Activated T-helper 1 cell treated with anti-CD3 and anti-CD28 coated beads, Interleukin-2, amount 50 U/mL, for 16 hours (primary cell): ENCODE measurements around the gene TECPR1.

Source experiments
- DNase-seq, 2 donors: peaks; one replicate each; pipeline ENCODE4 v3.0.0-alpha.2; 2020; ENCODE audit warnings: low read depth in 1 of 2, low spot score in 1 of 2

The TECPR1 gene

GRCh38 chr7:98251601-98252424, at the start of gene TECPR1:
TECPR1 (minus strand) TSS chr7:98252232; CDS start chr7:98246146, 6,086 bp downstream.
- peak; percentile 62 to 85 for DNase-seq

GRCh38 chr7:98300595-98301372, 48.8 kb upstream of the TECPR1 start:
- DNase-seq: no peak

GRCh38 chr7:98297626-98298286, 45.7 kb upstream of the TECPR1 start:
- DNase-seq: no peak

- no peak for DNase-seq
Observed at GRCh38 chr7:98296833-98297232, 44.8 kb upstream of the TECPR1 start.

GRCh38 chr7:98295467-98296192, 43.6 kb upstream of the TECPR1 start:
- no peak for DNase-seq

GRCh38 chr7:98294798-98295382, 42.9 kb upstream of the TECPR1 start:
- DNase-seq: no peak

GRCh38 chr7:98294326-98294725, 42.3 kb upstream of the TECPR1 start:
- DNase-seq: no peak

- DNase-seq: no peak
Observed at GRCh38 chr7:98293746-98294145, 41.7 kb upstream of the TECPR1 start.

- DNase-seq: no peak
Observed at GRCh38 chr7:98293265-98293664, 41.2 kb upstream of the TECPR1 start.

- no peak for DNase-seq
Observed at GRCh38 chr7:98291717-98292116, 39.7 kb upstream of the TECPR1 start.

GRCh38 chr7:98289333-98289875, 37.4 kb upstream of the TECPR1 start:
- no peak for DNase-seq

GRCh38 chr7:98288064-98288823, 36.2 kb upstream of the TECPR1 start:
- DNase-seq: no peak

- no peak for DNase-seq
Observed at GRCh38 chr7:98287486-98287959, 35.5 kb upstream of the TECPR1 start.

GRCh38 chr7:98286701-98287485, 34.9 kb upstream of the TECPR1 start:
- no peak for DNase-seq

- no peak for DNase-seq
Observed at GRCh38 chr7:98286093-98286539, 34.1 kb upstream of the TECPR1 start.

GRCh38 chr7:98285157-98286092, 33.4 kb upstream of the TECPR1 start:
- DNase-seq: no peak

- no peak for DNase-seq
Observed at GRCh38 chr7:98284335-98285036, 32.5 kb upstream of the TECPR1 start.
